SK-N-SH treated with all-trans-retinoic acid at 6 μM for 48 hours (cell line): ENCODE data around the gene PRSS21.

Experiments
- ATAC-seq: fragments of 200-7000 bp; cut with Tn5 transposase; 3 replicates; pipeline ENCODE4 v1.9.1; 2020; ENCODE audit warnings: mild to moderate bottlenecking, moderate library complexity
- ARNTL ChIP-seq: fragments of 450-650 bp; formaldehyde crosslinking; IDR thresholded peaks from 2 replicates; pipeline ENCODE4 v1.5.0; 2020; ENCODE audit warnings: low read depth, mild to moderate bottlenecking, moderate library complexity, borderline replicate concordance
- ESRRG ChIP-seq: fragments of 250-450 bp; sonication (Bioruptor Pico); IDR thresholded peaks from 2 replicates; pipeline ENCODE4 v1.6.1; 2021; ENCODE audit warnings: mild to moderate bottlenecking
- GLIS3 ChIP-seq: fragments of 250-450 bp; sonication (Bioruptor Pico); IDR thresholded peaks from 2 replicates; pipeline ENCODE4 v1.5.0; 2020; ENCODE audit warnings: mild to moderate bottlenecking, moderate library complexity
- ISL1 ChIP-seq: fragments of 250-450 bp; sonication (Bioruptor Pico); IDR thresholded peaks from 2 replicates; pipeline ENCODE4 v2.1.2; 2022; ENCODE audit warnings: mild to moderate bottlenecking, moderate library complexity
- OSR1 ChIP-seq: fragments of 250-450 bp; sonication (Bioruptor Pico); IDR thresholded peaks from 2 replicates; pipeline ENCODE4 v1.8.0; 2022; ENCODE audit warnings: moderate library complexity, mild to moderate bottlenecking, inconsistent platforms
- PPARA ChIP-seq: fragments of 250-450 bp; sonication (Bioruptor Pico); IDR thresholded peaks from 2 replicates; pipeline ENCODE4 v1.5.0; 2020; ENCODE audit warnings: mild to moderate bottlenecking, borderline replicate concordance
- RARB ChIP-seq: fragments of 250-450 bp; sonication (Bioruptor Pico); IDR thresholded peaks from 2 replicates; pipeline ENCODE4 v1.8.0; 2021; ENCODE audit warnings: mild to moderate bottlenecking, moderate library complexity
- TCF4 ChIP-seq: fragments of 250-450 bp; sonication (Bioruptor Pico); IDR thresholded peaks from 2 replicates; pipeline ENCODE4 v1.8.0; 2021; ENCODE audit warnings: mild to moderate bottlenecking, moderate library complexity, borderline replicate concordance
- TOX ChIP-seq: fragments of 250-450 bp; sonication (Bioruptor Pico); IDR thresholded peaks from 2 replicates; pipeline ENCODE4 v1.8.0; 2021; ENCODE audit warnings: mild to moderate bottlenecking, moderate library complexity, borderline replicate concordance
- ZFP30 ChIP-seq: fragments of 450-650 bp; formaldehyde crosslinking; IDR thresholded peaks from 2 replicates; pipeline ENCODE4 v1.5.0; 2022; ENCODE audit warnings: mild to moderate bottlenecking, moderate library complexity
- ZNF565 ChIP-seq: fragments of 450-650 bp; formaldehyde crosslinking; conservative IDR thresholded peaks from 2 replicates; pipeline ENCODE4 v1.5.0; 2020; ENCODE audit warnings: low read depth, mild to moderate bottlenecking, moderate library complexity
- ZNF70 ChIP-seq: fragments of 450-650 bp; formaldehyde crosslinking; IDR thresholded peaks from 2 replicates; pipeline ENCODE4 v1.5.0; 2020; ENCODE audit warnings: mild to moderate bottlenecking, moderate library complexity
- TF ChIP-seq, protein P1 (sequence below): fragments of 250-450 bp; sonication (Bioruptor Pico); IDR thresholded peaks from 2 replicates; pipeline ENCODE4 v1.5.1; 2021; ENCODE audit warnings: mild to moderate bottlenecking, moderate library complexity
- TF ChIP-seq, protein P2 (sequence below): fragments of 250-450 bp; sonication (Bioruptor Pico); IDR thresholded peaks from 2 replicates; pipeline ENCODE4 v1.8.0; 2021; ENCODE audit warnings: low read depth, mild to moderate bottlenecking, moderate library complexity, borderline replicate concordance
- TF ChIP-seq, protein P3 (sequence below): fragments of 250-450 bp; sonication (Bioruptor Pico); IDR thresholded peaks from 2 replicates; pipeline ENCODE4 v1.5.1; 2020; ENCODE audit warnings: low read depth, mild to moderate bottlenecking, moderate library complexity
- TF ChIP-seq, protein P4 (sequence below): fragments of 250-450 bp; sonication (Bioruptor Pico); IDR thresholded peaks from 2 replicates; pipeline ENCODE4 v1.5.0; 2020; ENCODE audit warnings: mild to moderate bottlenecking, moderate library complexity

PRSS21 gene

DNA sequence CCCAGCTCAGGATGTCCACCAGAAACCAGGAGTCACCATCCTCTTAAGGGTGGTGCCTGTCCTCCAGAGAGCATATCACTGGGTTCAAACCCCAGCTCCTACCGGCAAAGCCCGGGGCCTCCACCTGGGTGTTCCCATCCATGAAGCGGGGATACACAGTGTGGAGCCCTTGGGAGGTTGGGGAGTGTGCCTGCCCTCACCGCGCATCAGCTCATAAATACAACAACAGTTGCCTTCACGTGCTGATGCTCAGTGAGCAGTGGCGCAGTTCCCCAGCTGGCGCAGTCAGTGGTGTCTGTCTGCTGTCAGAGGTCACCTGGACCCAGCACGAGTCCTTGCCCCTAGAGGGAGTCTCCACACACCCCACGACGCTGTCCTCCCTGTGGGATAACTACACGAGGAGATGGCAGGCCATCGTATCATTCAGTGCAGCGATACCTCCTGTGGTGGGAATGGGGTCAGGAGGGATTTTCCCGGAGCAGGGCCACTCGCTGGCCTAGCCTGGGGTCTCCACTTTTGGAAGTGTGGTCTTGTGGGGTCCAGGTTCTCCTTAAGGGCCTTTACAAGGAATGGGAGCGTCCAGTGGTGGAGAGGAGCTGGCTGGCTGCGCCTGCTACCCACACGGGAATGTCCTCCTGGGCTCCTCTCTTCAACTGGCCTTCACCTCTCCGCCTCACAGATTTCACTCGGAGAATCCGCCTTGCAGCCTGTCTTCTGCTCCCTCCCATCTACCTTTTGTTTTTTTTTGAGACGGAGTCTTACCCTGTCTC, 37.7 kb upstream of the PRSS21 start:
- TF ChIP-seq ESRRG (CRISPR knock-in tag) (no peak), TOX (no peak), ARNTL (no peak), ISL1 (CRISPR knock-in tag) (no peak), PPARA (CRISPR knock-in tag) (no peak)
- TF ChIP-seq, protein P1, sequence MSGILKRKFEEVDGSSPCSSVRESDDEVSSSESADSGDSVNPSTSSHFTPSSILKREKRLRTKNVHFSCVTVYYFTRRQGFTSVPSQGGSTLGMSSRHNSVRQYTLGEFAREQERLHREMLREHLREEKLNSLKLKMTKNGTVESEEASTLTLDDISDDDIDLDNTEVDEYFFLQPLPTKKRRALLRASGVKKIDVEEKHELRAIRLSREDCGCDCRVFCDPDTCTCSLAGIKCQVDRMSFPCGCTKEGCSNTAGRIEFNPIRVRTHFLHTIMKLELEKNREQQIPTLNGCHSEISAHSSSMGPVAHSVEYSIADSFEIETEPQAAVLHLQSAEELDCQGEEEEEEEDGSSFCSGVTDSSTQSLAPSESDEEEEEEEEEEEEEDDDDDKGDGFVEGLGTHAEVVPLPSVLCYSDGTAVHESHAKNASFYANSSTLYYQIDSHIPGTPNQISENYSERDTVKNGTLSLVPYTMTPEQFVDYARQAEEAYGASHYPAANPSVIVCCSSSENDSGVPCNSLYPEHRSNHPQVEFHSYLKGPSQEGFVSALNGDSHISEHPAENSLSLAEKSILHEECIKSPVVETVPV (CRISPR knock-in tag): no peak
- TF ChIP-seq, protein P2, sequence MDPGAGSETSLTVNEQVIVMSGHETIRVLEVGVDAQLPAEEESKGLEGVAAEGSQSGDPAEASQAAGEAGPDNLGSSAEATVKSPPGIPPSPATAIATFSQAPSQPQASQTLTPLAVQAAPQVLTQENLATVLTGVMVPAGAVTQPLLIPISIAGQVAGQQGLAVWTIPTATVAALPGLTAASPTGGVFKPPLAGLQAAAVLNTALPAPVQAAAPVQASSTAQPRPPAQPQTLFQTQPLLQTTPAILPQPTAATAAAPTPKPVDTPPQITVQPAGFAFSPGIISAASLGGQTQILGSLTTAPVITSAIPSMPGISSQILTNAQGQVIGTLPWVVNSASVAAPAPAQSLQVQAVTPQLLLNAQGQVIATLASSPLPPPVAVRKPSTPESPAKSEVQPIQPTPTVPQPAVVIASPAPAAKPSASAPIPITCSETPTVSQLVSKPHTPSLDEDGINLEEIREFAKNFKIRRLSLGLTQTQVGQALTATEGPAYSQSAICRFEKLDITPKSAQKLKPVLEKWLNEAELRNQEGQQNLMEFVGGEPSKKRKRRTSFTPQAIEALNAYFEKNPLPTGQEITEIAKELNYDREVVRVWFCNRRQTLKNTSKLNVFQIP: no peak
- TF ChIP-seq, protein P3, sequence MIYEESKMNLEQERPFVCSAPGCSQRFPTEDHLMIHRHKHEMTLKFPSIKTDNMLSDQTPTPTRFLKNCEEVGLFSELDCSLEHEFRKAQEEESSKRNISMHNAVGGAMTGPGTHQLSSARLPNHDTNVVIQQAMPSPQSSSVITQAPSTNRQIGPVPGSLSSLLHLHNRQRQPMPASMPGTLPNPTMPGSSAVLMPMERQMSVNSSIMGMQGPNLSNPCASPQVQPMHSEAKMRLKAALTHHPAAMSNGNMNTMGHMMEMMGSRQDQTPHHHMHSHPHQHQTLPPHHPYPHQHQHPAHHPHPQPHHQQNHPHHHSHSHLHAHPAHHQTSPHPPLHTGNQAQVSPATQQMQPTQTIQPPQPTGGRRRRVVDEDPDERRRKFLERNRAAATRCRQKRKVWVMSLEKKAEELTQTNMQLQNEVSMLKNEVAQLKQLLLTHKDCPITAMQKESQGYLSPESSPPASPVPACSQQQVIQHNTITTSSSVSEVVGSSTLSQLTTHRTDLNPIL (CRISPR knock-in tag): no peak
- TF ChIP-seq, all 23 proteins: peak for 0
- ATAC-seq: no peak

DNA sequence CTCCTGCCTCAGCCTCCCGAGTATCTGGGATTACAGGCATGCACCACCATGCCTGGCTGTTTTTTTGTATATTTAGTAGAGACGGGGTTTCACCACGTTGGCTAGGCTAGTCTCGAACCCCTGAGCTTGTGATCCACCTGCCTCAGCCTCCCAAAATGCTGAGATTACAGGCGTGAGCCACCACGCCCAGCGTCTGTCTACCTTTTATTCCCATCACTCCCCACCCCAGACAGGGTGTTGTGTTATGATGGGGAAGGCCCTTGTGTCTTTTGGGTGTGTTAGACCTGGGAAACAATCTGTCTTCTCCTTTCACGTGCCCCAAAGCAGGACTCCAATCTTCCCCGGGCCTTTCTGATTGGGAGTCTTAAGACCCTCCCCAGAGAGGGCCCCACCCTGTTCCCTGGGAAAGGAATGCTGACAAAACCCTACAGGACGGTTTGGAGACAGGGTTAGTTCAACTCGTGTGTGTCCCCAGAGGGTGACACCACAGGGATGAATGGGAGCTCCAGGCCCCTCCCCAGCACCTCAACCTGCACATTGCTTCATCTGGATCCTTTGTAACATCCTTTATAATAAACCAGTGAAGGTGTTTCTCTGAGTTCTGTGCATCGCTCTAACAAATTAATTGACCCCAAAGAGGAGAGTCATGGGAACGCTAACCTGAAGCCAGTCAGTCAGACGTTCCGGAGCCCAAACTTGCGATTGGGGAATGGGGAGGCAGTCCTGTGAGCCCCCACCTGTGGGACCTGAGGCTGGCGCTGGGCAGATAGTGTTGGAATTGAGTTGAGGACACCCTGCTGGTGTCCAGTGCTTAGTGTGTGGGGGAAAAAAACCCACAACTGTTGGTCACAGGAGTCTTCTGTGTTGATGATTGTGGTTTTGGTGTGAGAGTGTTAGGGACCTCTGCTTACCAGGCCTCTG, 36.8 kb upstream of the PRSS21 start:
- TF ChIP-seq ZFP30 (CRISPR knock-in tag) (no peak), ZNF565 (CRISPR knock-in tag) (no peak), OSR1 (CRISPR knock-in tag) (no peak), TCF4 (CRISPR knock-in tag) (no peak), RARB (CRISPR knock-in tag) (no peak), GLIS3 (CRISPR knock-in tag) (no peak), ZNF70 (CRISPR knock-in tag) (no peak), ISL1 (CRISPR knock-in tag) (no peak), PPARA (CRISPR knock-in tag) (no peak), ARNTL (no peak)
- TF ChIP-seq, protein P1 (CRISPR knock-in tag): no peak
- TF ChIP-seq, protein P4, sequence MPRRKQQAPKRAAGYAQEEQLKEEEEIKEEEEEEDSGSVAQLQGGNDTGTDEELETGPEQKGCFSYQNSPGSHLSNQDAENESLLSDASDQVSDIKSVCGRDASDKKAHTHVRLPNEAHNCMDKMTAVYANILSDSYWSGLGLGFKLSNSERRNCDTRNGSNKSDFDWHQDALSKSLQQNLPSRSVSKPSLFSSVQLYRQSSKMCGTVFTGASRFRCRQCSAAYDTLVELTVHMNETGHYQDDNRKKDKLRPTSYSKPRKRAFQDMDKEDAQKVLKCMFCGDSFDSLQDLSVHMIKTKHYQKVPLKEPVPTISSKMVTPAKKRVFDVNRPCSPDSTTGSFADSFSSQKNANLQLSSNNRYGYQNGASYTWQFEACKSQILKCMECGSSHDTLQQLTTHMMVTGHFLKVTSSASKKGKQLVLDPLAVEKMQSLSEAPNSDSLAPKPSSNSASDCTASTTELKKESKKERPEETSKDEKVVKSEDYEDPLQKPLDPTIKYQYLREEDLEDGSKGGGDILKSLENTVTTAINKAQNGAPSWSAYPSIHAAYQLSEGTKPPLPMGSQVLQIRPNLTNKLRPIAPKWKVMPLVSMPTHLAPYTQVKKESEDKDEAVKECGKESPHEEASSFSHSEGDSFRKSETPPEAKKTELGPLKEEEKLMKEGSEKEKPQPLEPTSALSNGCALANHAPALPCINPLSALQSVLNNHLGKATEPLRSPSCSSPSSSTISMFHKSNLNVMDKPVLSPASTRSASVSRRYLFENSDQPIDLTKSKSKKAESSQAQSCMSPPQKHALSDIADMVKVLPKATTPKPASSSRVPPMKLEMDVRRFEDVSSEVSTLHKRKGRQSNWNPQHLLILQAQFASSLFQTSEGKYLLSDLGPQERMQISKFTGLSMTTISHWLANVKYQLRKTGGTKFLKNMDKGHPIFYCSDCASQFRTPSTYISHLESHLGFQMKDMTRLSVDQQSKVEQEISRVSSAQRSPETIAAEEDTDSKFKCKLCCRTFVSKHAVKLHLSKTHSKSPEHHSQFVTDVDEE (CRISPR knock-in tag): no peak
- TF ChIP-seq, protein P3 (CRISPR knock-in tag): no peak
- TF ChIP-seq, protein P2: no peak
- ATAC-seq: no peak
